GM23338 (cell line): ENCODE measurements around the gene NOC2L. TPM values are rescaled to one million over a fixed set of nuclear protein-coding genes. Genes with fewer than 3 reads are reported as not detected.

ENCODE experiments used
- ATAC-seq: fragments of 200-7000 bp; cut with Tn5 transposase; 3 replicates; pipeline ENCODE4 v1.9.1; 2020
- DNase-seq: peaks from one replicate; pipeline ENCODE4 v3.0.0-alpha.2; 2015; ENCODE audit warnings: low spot score
- H2AFZ ChIP-seq: fragments of 200-600 bp; sonication (generic); 2 replicates; pipeline ENCODE4 v1.8.0; 2016; ENCODE audit warnings: antibody characterized with exemption, mild to moderate bottlenecking, moderate library complexity
- H3F3A ChIP-seq: fragments of 200-600 bp; sonication (generic); replicated peaks from 2 replicates; pipeline ENCODE4 v1.8.0; 2017; ENCODE audit warnings: antibody characterized with exemption, mixed run types, low read depth
- H3K27ac ChIP-seq: fragments of 200-600 bp; sonication (generic); 2 replicates; pipeline ENCODE4 v1.6.1; 2016; ENCODE audit warnings: low read depth
- H3K27me3 ChIP-seq: fragments of 200-600 bp; sonication (generic); 2 replicates; pipeline ENCODE4 v1.8.0; 2016; ENCODE audit warnings: mild to moderate bottlenecking, mixed run types, moderate library complexity; ENCODE audit not compliant: insufficient read depth
- H3K36me3 ChIP-seq: fragments of 200-600 bp; sonication (generic); 2 replicates; pipeline ENCODE4 v1.8.0; 2016; ENCODE audit warnings: mild to moderate bottlenecking; ENCODE audit not compliant: insufficient read depth
- H3K4me1 ChIP-seq: fragments of 200-600 bp; sonication (generic); 2 replicates; pipeline ENCODE4 v1.8.0; 2016; ENCODE audit warnings: mild to moderate bottlenecking, moderate library complexity; ENCODE audit not compliant: insufficient read depth
- H3K4me2 ChIP-seq: fragments of 200-600 bp; sonication (generic); 2 replicates; pipeline ENCODE4 v1.7.1; 2017; ENCODE audit warnings: mixed run types
- H3K4me3 ChIP-seq: fragments of 200-600 bp; sonication (generic); 2 replicates; pipeline ENCODE4 v1.6.1; 2016; ENCODE audit warnings: mixed run types
- H3K79me2 ChIP-seq: fragments of 200-600 bp; sonication (generic); replicated peaks from 2 replicates; pipeline ENCODE4 v1.8.0; 2017; ENCODE audit warnings: mild to moderate bottlenecking; ENCODE audit not compliant: insufficient read depth
- H3K9me2 ChIP-seq: fragments of 200-600 bp; sonication (generic); 2 replicates; pipeline ENCODE4 v1.8.0; 2017; ENCODE audit not compliant: insufficient read depth
- H4K20me1 ChIP-seq: fragments of 200-600 bp; sonication (generic); replicated peaks from 2 replicates; pipeline ENCODE4 v1.8.0; 2017; ENCODE audit warnings: mild to moderate bottlenecking; ENCODE audit not compliant: insufficient read depth
- H3K27ac Mint-ChIP-seq: 2 replicates; pipeline ENCODE4 v1.8.0; 2020; ENCODE audit warnings: inconsistent platforms, mild to moderate bottlenecking, moderate library complexity, mixed read lengths
- H3K27me3 Mint-ChIP-seq: 3 replicates; pipeline ENCODE4 v1.8.0; 2022; ENCODE audit warnings: low read depth, mild to moderate bottlenecking, moderate library complexity, mixed read lengths, inconsistent platforms; ENCODE audit not compliant: insufficient read depth, poor library complexity
- H3K36me3 Mint-ChIP-seq: 3 replicates; pipeline ENCODE4 v1.8.0; 2021; ENCODE audit warnings: low read depth, mild to moderate bottlenecking, inconsistent platforms, moderate library complexity, mixed read lengths
- H3K4me1 Mint-ChIP-seq: 3 replicates; pipeline ENCODE4 v1.8.0; 2020; ENCODE audit warnings: mild to moderate bottlenecking, inconsistent platforms, mixed read lengths
- H3K4me3 Mint-ChIP-seq: 3 replicates; pipeline ENCODE4 v1.8.0; 2021; ENCODE audit warnings: moderate library complexity, mild to moderate bottlenecking, inconsistent platforms, mixed read lengths
- H3K9me3 Mint-ChIP-seq: 3 replicates; pipeline ENCODE4 v1.8.0; 2020; ENCODE audit warnings: moderate library complexity, mild to moderate bottlenecking, inconsistent platforms, mixed read lengths
- CREB1 ChIP-seq: fragments of 250-450 bp; sonication (Bioruptor Pico); IDR thresholded peaks from 2 replicates; pipeline ENCODE4 v1.5.0; 2020; ENCODE audit warnings: low read depth, mild to moderate bottlenecking, moderate library complexity
- CTCF ChIP-seq, 2 experiments: fragments of 200-600 bp in 1 of 2; sonication (generic) in 1 of 2; conservative IDR thresholded peaks; 2 replicates each; pipeline versions ENCODE4 v1.5.1 to v1.6.1; 2016 to 2017; ENCODE audit warnings: antibody characterized with exemption in 2 of 2, low read depth in 2 of 2, mild to moderate bottlenecking in 2 of 2, moderate library complexity in 1 of 2
- EZH2 ChIP-seq: fragments of 200-600 bp; sonication (generic); IDR thresholded peaks from one replicate; pipeline ENCODE4 v1.8.0; 2017; ENCODE audit warnings: antibody characterized with exemption, mild to moderate bottlenecking, low read depth; ENCODE audit not compliant: unreplicated experiment
- EZH2phosphoT487 ChIP-seq: fragments of 200-600 bp; sonication (generic); IDR thresholded peaks from one replicate; pipeline ENCODE4 v1.8.1; 2018; ENCODE audit warnings: antibody characterized with exemption; ENCODE audit not compliant: unreplicated experiment
- JUNB ChIP-seq: IDR thresholded peaks from one replicate; pipeline ENCODE4 v1.6.1; 2016; ENCODE audit warnings: antibody characterized with exemption; ENCODE audit not compliant: unreplicated experiment
- NANOG ChIP-seq: IDR thresholded peaks from 2 replicates; pipeline ENCODE4 v1.6.1; 2016; ENCODE audit warnings: antibody characterized with exemption, borderline replicate concordance
- POLR2AphosphoS5 ChIP-seq: IDR thresholded peaks from 2 replicates; pipeline ENCODE4 v1.6.1; 2016; ENCODE audit warnings: antibody characterized with exemption, low read depth
- REST ChIP-seq: IDR thresholded peaks from one replicate; pipeline ENCODE4 v1.6.1; 2018; ENCODE audit warnings: antibody characterized with exemption; ENCODE audit not compliant: unreplicated experiment
- STAT1 ChIP-seq: IDR thresholded peaks from one replicate; pipeline ENCODE4 v1.6.1; 2016; ENCODE audit warnings: antibody characterized with exemption; ENCODE audit not compliant: unreplicated experiment
- ZNF114 ChIP-seq: fragments of 250-450 bp; sonication (Bioruptor Pico); IDR thresholded peaks from 2 replicates; pipeline ENCODE4 v1.5.0; 2020; ENCODE audit warnings: mild to moderate bottlenecking, moderate library complexity
- ZNF331 ChIP-seq: fragments of 250-450 bp; sonication (Bioruptor Pico); IDR thresholded peaks from 2 replicates; pipeline ENCODE4 v1.5.0; 2020; ENCODE audit warnings: low read depth, mild to moderate bottlenecking, moderate library complexity
- polyA plus RNA-seq: library from polyadenylated mRNA; unstranded; fragments of >200 nt; fragmentation: Nextera tagmentation; extraction: Ambion mirVana; gene quantifications from 2 replicates; pipeline ENCODE4 v1.2.1, GENCODE V29; 2016
- total RNA-seq: library from RNA; depleted of rRNA; stranded (reverse); fragments of >200 nt; shearing (Covaris generic); gene quantifications from 2 replicates; pipeline ENCODE4 v1.2.3, GENCODE V29; 2014

The NOC2L gene
- total and polyA plus RNA-seq, 2 experiments from 2014 or later: 79.3 to 125 TPM

- Histone ChIP-seq H3K9me2 (no peaks in the 10 kb centered on the region), H3K36me3 (no peaks in the 10 kb centered on the region), H3K4me2 (peak overlapping the region; percentile 88), H4K20me1 (no peaks in the 10 kb centered on the region), H3F3A (peaks cover 6% of the 10 kb centered on the region; the same call in 1 of the 2 replicates), H3K27me3 (peaks cover 91% of the 10 kb centered on the region), H3K27ac (no peak overlapping the region), H3K4me3 (peak overlapping the region; percentile 71), H3K4me1 (peaks cover 16% of the 10 kb centered on the region), H2AFZ (no peak overlapping the region), H3K79me2 (no peaks in the 10 kb centered on the region)
- Mint-ChIP-seq H3K9me3 (peaks cover 2% of the 10 kb centered on the region; the same call in 1 of the 3 replicates), H3K4me1 (peaks cover 16% of the 10 kb centered on the region), H3K27me3 (peaks cover 73% of the 10 kb centered on the region), H3K27ac (no peak overlapping the region), H3K36me3 (no peaks in the 10 kb centered on the region; the same call in 2 of the 3 replicates), H3K4me3 (peak overlapping the region; percentile 71)
- peak; percentile 21 for ATAC-seq
- no peak for TF ChIP-seq ZNF331 (CRISPR knock-in tag)
- TF ChIP-seq CREB1 (CRISPR knock-in tag): peak; percentile 100
- no peak for TF ChIP-seq NANOG
- TF ChIP-seq POLR2AphosphoS5: peak; percentile 56
- peak; percentile 73 for DNase-seq
Observed at GRCh38 chr1:1000357-1001056, 41.5 kb upstream of the NOC2L start.

- H4K20me1 ChIP-seq: no peaks in the 10 kb centered on the region
- peak within 1 kb of the TSS; percentile 88 for H3K4me2 ChIP-seq
- H3K9me2 ChIP-seq: no peaks in the 10 kb centered on the region
- H3K27me3 ChIP-seq: peaks cover 91% of the 10 kb centered on the region
- H3K4me1 ChIP-seq: peaks cover 10% of the 10 kb centered on the region
- H3K27ac Mint-ChIP-seq: no peak within 1 kb of the TSS
- H3K4me3 ChIP-seq: peak within 1 kb of the TSS; percentile 71
- H3K27ac ChIP-seq: no peak within 1 kb of the TSS
- H3K79me2 ChIP-seq: no peaks in the 10 kb centered on the region
- H2AFZ ChIP-seq: no peak within 1 kb of the TSS; the same call in 1 of the 2 replicates
- peaks cover 72% of the 10 kb centered on the region for H3K27me3 Mint-ChIP-seq
- TF ChIP-seq CREB1 (CRISPR knock-in tag) (peak; percentile 33), JUNB (no peak), EZH2 (peak; percentile 2)
- DNase-seq (peak; percentile 98), ATAC-seq (peak; percentile 33)
- H3K4me3 Mint-ChIP-seq: peak within 1 kb of the TSS; percentile 71
- no peaks in the 10 kb centered on the region for H3K36me3 ChIP-seq
- H3K4me1 Mint-ChIP-seq: peaks cover 10% of the 10 kb centered on the region
- H3F3A ChIP-seq: peaks cover 6% of the 10 kb centered on the region; the same call in 1 of the 2 replicates
- H3K36me3 Mint-ChIP-seq: no peaks in the 10 kb centered on the region; the same call in 2 of the 3 replicates
- H3K9me3 Mint-ChIP-seq: peaks cover 2% of the 10 kb centered on the region; the same call in 1 of the 3 replicates
Observed at GRCh38 chr1:999725-1000356, 40.8 kb upstream of the NOC2L start, which contains the start of gene HES4. Gene HES4 (minus strand): TSS chr1:1000097. CDS start chr1:999973, 124 bp downstream.

- H3K4me2 ChIP-seq: peak overlapping the region; percentile 82
- ATAC-seq (peak; percentile 0; the same call in 2 of the 3 replicates), DNase-seq (peak; percentile 53)
- H3K27me3 ChIP-seq: peaks cover 91% of the 10 kb centered on the region
- no peaks in the 10 kb centered on the region for H3K36me3 ChIP-seq
- H3K79me2 ChIP-seq: no peaks in the 10 kb centered on the region
- Mint-ChIP-seq H3K27me3 (peaks cover 73% of the 10 kb centered on the region), H3K9me3 (peaks cover 2% of the 10 kb centered on the region; the same call in 1 of the 3 replicates), H3K27ac (no peak overlapping the region), H3K4me3 (peak overlapping the region; percentile 52; the same call in 2 of the 3 replicates), H3K36me3 (no peaks in the 10 kb centered on the region; the same call in 2 of the 3 replicates), H3K4me1 (peaks cover 5% of the 10 kb centered on the region)
- H3K9me2 ChIP-seq: no peaks in the 10 kb centered on the region
- H3K4me3 ChIP-seq: peak overlapping the region; percentile 71
- H4K20me1 ChIP-seq: no peaks in the 10 kb centered on the region
- peaks cover 6% of the 10 kb centered on the region; the same call in 1 of the 2 replicates for H3F3A ChIP-seq
- no peak overlapping the region for H2AFZ ChIP-seq
- H3K4me1 ChIP-seq: peaks cover 8% of the 10 kb centered on the region
- no peak overlapping the region for H3K27ac ChIP-seq
- TF ChIP-seq CTCF (conservative IDR thresholded peaks at IDR 0.05; ENCODE audit: low read depth in 2 of 2) (no peak), EZH2phosphoT487 (peak; percentile 30), CREB1 (CRISPR knock-in tag) (peak; percentile 73), EZH2 (peak; percentile 70), STAT1 (no peak), ZNF114 (CRISPR knock-in tag) (no peak), REST (no peak)
Observed at GRCh38 chr1:998995-999724, 40.1 kb upstream of the NOC2L start.
